Measurements from ENCODE around the gene CTXND2. TPM values are rescaled to one million over a fixed set of nuclear protein-coding genes. Genes with fewer than 3 reads are reported as not detected.

CTXND2 gene
- total RNA-seq, 1 experiment from 2014 or later = not detected

DNA sequence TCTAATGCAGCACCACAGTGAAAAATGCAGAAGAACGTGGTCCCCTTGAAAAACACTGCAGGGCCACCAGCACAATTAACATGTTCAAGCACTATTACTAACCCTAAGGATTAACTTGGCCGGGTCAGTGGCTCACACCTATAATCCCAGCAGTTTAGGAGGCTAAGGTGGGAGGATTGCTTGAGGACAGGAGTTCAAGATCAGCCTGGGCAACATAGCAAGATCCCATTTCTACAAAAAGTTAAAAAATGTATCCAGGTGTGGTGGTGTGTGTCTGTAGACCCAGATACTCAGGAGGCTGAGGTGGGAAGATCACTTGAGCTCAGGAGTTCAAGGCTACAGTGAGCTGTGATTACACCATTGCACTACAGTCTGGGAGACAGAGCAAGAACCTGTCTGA is 13.4 kb upstream of the CTXND2 start:
- Histone ChIP-seq H3K4me1 (ENCODE audit: control insufficient read depth in 1 of 2, insufficient read depth in 2 of 2, low read length in 2 of 2) (peaks cover 11 to 22% of the 10 kb centered on the region in 2 experiments; a peak in 3 of 4 replicates), H3K27me3 (ENCODE audit: insufficient read depth, low read length) (no peaks in the 10 kb centered on the region), H3K27ac (ENCODE audit: low read depth, low read length) (no peak overlapping the region), H3K36me3 (ENCODE audit: control insufficient read depth in 1 of 2, insufficient read depth in 2 of 2, low read length in 2 of 2) (no peaks in the 10 kb centered on the region), H3K9me2 (ENCODE audit: insufficient read depth) (no peaks in the 10 kb centered on the region), H4K20me1 (ENCODE audit: insufficient read depth) (no peaks in the 10 kb centered on the region), H2AFZ (ENCODE audit: low read depth, low read length, poor library complexity, severe bottlenecking) (no peak overlapping the region), H3K79me2 (ENCODE audit: insufficient read depth, low read length) (peaks cover 36% of the 10 kb centered on the region), H3K4me3 (replicated peaks in 1 of 2; ENCODE audit: low read depth in 1 of 2, low read length in 2 of 2) (no peak overlapping the region), H3K4me2 (ENCODE audit: low read length) (no peak overlapping the region), H3K9me3 (ENCODE audit: control insufficient read depth in 1 of 2, insufficient read depth in 1 of 2, low read depth in 1 of 2, low read length in 2 of 2) (no peaks in the 10 kb centered on the region), H3K9ac (ENCODE audit: low read length) (no peak overlapping the region)
- no peak for ATAC-seq
- RAD21 ChIA-PET (ENCODE audit: low non-redundant PET in 1 of 2, low total read pairs in 2 of 2, uncharacterized antibody in 2 of 2, unreplicated experiment in 2 of 2) = no interaction called here
- no peak for DNase-seq (ENCODE audit: low read depth, low spot score)
- TF ChIP-seq SP1 (IDR thresholded peaks at IDR 0.05; ENCODE audit: low read depth) (no peak), ELF1 (IDR thresholded peaks at IDR 0.05; ENCODE audit: borderline replicate concordance, low read depth) (no peak), EZH2 (IDR thresholded peaks at IDR 0.05) (no peak), CEBPB (IDR thresholded peaks at IDR 0.05; ENCODE audit: low read depth) (no peak), SRF (IDR thresholded peaks at IDR 0.05; ENCODE audit: low read depth) (no peak), POLR2A (IDR thresholded peaks at IDR 0.05; ENCODE audit: borderline replicate concordance, extremely low read depth, insufficient read depth, insufficient read length) (no peak), YY1 (IDR thresholded peaks at IDR 0.05; ENCODE audit: extremely low read depth, insufficient replicate concordance, low read depth, low read length) (no peak), JUND (IDR thresholded peaks at IDR 0.05) (no peak), EGR1 (IDR thresholded peaks at IDR 0.05; ENCODE audit: low read depth) (no peak), TCF7L2 (IDR thresholded peaks at IDR 0.05; ENCODE audit: borderline replicate concordance, extremely low read depth, insufficient read depth, insufficient read length) (no peak), SIN3A (IDR thresholded peaks at IDR 0.05; ENCODE audit: low read depth) (no peak), EZH2phosphoT487 (IDR thresholded peaks at IDR 0.05; ENCODE audit: borderline replicate concordance) (no peak)
- TF ChIP-seq, protein P1, sequence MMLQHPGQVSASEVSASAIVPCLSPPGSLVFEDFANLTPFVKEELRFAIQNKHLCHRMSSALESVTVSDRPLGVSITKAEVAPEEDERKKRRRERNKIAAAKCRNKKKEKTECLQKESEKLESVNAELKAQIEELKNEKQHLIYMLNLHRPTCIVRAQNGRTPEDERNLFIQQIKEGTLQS (IDR thresholded peaks at IDR 0.05) = no peak
- TF ChIP-seq, protein P2, sequence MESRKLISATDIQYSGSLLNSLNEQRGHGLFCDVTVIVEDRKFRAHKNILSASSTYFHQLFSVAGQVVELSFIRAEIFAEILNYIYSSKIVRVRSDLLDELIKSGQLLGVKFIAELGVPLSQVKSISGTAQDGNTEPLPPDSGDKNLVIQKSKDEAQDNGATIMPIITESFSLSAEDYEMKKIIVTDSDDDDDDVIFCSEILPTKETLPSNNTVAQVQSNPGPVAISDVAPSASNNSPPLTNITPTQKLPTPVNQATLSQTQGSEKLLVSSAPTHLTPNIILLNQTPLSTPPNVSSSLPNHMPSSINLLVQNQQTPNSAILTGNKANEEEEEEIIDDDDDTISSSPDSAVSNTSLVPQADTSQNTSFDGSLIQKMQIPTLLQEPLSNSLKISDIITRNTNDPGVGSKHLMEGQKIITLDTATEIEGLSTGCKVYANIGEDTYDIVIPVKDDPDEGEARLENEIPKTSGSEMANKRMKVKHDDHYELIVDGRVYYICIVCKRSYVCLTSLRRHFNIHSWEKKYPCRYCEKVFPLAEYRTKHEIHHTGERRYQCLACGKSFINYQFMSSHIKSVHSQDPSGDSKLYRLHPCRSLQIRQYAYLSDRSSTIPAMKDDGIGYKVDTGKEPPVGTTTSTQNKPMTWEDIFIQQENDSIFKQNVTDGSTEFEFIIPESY (IDR thresholded peaks at IDR 0.05; ENCODE audit: extremely low read depth, insufficient replicate concordance, low read length) = no peak
- CTCF ChIA-PET = no interaction called here
- intact Hi-C loops (cut with micrococcal nuclease) = no loop called here
- POLR2A ChIA-PET = interaction anchor here (0.7 kb wide), 1 partner anchor 103 kb away, joined by 3 read pairs; no protein-coding TSS in a partner anchor
- BruUV-seq (replicated peaks) = no TSS peak
